Muscle of arm (tissue), 12 donors: ENCODE results near the gene LACTB. TPM values are rescaled to one million over a fixed set of nuclear protein-coding genes. Genes with fewer than 3 reads are reported as not detected.

Experiments
- DNase-seq: peaks from one replicate; pipeline ENCODE4 v3.0.0-alpha.2; 2013
- polyA plus RNA-seq, 12 donors: library from polyadenylated mRNA; unstranded; fragments of 120-200 nt; gene quantifications; one replicate each; pipeline ENCODE4 v1.2.1, GENCODE V29; 2013; ENCODE audit not compliant: insufficient read length in 12 of 12

Gene LACTB
- polyA plus RNA-seq, 12 donors = 16.2 to 35.3 (median 18.4) TPM; not detected in 1

DNA sequence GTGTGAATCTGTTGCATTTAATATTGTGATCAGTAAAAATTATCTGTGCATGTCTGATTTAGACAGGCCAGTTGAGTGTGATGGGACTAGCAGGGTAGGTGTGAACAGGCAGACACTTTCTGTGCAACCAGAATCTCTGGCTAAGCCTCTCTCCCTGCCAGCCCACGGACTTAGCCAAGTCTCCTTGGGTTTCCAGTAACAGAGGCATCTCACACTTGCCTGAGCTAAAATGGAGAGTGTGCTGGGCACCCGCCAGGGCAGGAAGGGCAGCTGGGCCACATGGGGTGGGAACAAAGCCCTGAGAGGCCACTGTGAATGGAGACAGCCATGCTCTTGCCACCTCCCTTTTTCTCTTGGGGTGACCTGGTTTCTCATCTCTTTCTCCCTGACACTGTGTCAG lies 48.1 kb downstream of the LACTB start:
- DNase-seq = no peak

- DNase-seq = no peak
Measured at GRCh38 chr15:63172376-63172775, 50.7 kb downstream of the LACTB start.

GRCh38 chr15:63172851-63173451 lies 51.3 kb downstream of the LACTB start:
- no peak for DNase-seq

GRCh38 chr15:63176302-63176701 lies 54.6 kb downstream of the LACTB start:
- no peak for DNase-seq

- no peak for DNase-seq
Measured at GRCh38 chr15:63178034-63178433, 56.4 kb downstream of the LACTB start.

DNA sequence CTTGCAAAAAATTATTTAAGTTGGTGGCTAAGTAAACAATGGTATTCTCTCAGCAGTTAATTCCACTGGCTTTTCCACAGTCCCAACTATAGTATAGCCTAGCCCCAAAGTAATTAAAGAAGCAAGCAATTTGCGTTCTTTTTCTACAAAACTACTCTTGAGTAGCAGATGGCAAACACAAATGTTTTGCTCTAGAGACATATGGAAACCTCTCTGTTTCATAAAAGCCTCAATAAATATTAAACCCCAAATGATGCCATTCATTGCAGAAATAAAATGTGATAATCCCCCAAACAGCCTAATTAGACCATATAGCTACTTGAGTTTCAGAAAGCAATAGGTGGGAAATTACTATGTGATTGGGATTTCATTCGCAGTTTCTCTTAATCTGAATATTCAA lies 59.1 kb downstream of the LACTB start:
- DNase-seq = no peak

- DNase-seq = no peak
Measured at GRCh38 chr15:63181648-63182047, 60.0 kb downstream of the LACTB start.

DNA sequence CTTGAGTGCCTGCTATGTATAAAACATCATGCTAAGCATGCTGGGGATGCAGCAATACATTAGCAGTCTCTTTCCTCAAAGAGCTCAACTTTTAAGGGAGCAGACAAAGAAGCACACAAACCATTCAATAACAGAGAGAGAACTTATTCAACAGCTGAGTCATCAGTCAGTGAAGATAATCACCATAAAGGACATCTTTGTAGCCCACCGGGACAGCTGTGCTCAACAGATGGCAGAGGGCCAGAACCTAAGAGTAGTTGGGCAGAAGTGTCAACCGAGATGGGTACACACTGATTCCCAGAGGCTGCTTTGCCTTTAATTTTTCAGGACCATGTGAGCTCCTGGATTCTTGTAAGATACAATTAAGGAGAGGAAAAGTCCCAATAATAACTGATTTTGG lies 63.5 kb downstream of the LACTB start:
- DNase-seq = no peak

- DNase-seq = no peak
Measured at GRCh38 chr15:63186065-63186464, 64.4 kb downstream of the LACTB start.

- DNase-seq = no peak
Measured at GRCh38 chr15:63187589-63188226, 66.0 kb downstream of the LACTB start.

DNA sequence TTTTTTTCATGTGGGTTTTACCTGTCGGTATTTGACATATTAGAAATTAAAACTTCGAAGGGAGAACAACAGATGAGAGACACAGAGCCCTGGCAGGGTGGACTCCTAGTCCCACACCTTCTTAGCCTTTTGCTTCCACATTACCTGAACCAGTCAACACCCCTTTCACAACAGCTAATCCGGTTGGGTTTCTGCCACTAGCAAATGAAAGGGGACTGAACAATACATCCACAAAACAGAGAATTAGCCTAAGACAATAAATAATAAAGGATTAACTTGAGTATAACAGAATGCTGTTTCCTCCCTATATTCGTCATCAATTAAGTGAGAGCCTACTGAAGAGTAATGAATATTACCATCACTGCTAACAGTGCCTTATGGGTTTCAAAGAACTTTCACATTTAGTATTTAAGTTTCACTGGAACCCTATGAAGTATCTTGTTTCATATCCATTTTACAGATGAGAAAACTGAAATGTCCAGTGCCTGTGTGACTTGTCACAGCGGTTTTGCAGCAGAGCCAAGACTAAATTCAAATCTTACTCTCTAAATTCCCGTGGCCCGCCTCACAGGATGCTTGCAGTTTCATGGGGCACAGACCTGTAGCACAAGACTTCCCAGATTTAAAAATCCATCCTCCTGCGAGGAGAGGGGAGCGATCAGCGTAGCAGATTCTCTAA lies 66.7 kb downstream of the LACTB start:
- DNase-seq = no peak

- DNase-seq = peak; percentile 96
Measured at GRCh38 chr15:63188926-63189871, 67.5 kb downstream of the LACTB start, which contains the start of gene RAB8B. RAB8B (plus strand) TSS chr15:63189606; CDS start chr15:63189625, 19 bp downstream.

- DNase-seq = no peak
Measured at GRCh38 chr15:63189941-63190768, 68.5 kb downstream of the LACTB start.

DNA sequence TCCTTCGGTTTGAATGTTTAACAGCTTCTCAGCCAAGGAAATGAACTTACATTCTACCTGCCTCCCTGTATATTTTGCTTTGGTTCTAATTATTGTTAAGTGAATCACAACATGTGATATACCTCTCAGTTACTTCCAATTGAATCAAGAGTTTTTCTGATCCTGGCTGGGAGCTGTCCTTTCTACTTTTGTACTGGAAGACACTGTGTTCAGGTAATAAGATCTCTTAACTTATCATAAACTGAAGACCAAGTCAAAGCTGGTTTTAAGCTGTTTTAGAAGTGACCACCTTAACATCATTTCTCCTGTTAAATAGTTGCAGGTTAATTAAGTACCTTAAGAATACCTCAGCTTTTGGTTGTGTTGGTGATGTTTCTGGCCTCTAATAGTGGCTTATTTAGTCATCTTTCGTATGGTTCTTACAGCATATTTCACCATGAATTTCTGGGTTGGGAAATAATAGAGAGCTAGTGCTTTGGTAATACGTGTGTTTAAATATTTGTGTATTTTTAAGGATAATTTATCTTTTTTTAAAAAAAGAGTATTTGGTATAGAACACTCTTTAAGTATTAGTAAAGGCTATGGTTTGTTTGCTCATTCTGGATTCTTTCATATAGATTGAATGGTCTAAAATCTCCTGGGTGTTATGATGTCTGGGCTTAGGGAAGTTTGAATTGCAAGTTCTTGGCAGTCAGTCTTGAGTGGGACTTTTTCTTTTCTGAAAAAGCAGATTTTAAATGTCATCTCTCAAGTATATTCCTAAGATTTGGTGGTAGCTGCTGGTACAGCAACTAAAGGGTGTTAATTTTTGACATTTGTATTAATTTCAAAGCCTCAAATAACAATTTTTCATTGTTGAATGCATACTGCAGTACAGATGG lies 69.3 kb downstream of the LACTB start:
- DNase-seq = no peak

Other genes with a start within 250 kb of the LACTB start
- 1,000 to 10,000 TPM; 1,610 to 7,782 (median 4,394) TPM for gene TPM1, start 79.1 kb upstream of the LACTB start, polyA plus RNA-seq
- 100 to 1,000 TPM in 1 of 12 donors, 10 to 100 TPM in 10, not detected in 1; 46.3 to 248 (median 66.0) TPM for gene RPS27L, start 35.6 kb downstream of the LACTB start, polyA plus RNA-seq
- gene RAB8B, start 67.7 kb downstream of the LACTB start, polyA plus RNA-seq = 10 to 100 TPM in 11 of 12 donors, not detected in 1; 17.0 to 58.1 (median 22.8) TPM
- 10 to 100 TPM in 11 of 12 donors, not detected in 1; 11.4 to 15.1 (median 13.8) TPM for gene APH1B, start 155.7 kb downstream of the LACTB start, polyA plus RNA-seq